Measurements from ENCODE around the gene RIC3. TPM values are rescaled to one million over a fixed set of nuclear protein-coding genes. Genes with fewer than 3 reads are reported as not detected.

The RIC3 gene
- total RNA-seq, 1 donor from 2014 or later, result 17.7 TPM

DNA sequence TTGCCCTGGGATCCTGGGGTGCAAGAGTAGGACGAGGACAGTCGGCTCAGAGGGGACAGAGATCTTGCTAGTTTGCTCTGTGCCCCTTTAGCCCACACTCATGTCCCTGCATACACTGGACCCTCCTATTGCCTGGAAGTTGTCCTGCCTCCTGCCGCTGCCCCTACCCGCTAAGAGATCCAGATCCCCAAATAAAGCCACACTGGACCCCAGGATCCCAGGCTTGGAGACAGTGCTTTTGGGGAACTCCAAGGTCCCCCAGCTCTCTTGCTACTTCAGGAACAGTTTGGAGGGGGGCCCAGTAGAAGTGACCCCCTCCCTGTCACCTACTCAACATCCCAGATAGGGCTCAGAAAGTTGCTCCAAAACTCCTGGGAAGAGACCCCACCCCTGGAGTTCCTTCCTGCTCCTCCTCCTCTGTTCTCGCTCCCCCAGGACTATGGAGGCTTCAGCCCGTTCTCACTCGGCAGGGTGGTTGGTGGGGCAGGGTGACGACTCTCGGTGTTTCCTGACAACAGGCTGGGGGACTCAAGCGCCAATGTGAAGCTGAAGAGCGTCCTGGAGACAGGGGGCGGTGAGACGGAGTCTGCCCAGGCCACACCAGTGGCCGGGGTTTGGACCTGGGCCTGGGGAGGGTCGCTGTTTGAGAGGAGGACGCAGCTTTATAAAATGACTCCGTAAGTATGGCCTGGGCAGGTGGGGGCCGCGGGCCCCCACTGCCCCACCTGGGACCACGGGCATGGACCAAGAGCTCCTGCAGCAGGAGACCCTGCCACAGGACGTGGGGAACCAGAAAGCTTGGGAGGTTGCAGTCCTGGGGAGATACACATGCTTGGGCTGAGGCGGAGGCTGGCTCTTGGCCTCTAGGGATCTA is 107.0 kb downstream of the RIC3 start:
- H3K4me1 ChIP-seq, result peaks cover 59% of the 10 kb centered on the region
- H3K9me3 ChIP-seq, result no peaks in the 10 kb centered on the region
- intact Hi-C loops (cut with DNase I), result no loop called here
- peak overlapping the region; percentile 85 for H3K27ac ChIP-seq
- no peak overlapping the region for H3K4me3 ChIP-seq
- TF ChIP-seq POLR2A (IDR thresholded peaks at IDR 0.05) (no peak), POLR2AphosphoS5 (IDR thresholded peaks at IDR 0.05; ENCODE audit: insufficient read depth in 1 of 2, low read depth in 1 of 2) (no peak)
- TF ChIP-seq, protein P1, sequence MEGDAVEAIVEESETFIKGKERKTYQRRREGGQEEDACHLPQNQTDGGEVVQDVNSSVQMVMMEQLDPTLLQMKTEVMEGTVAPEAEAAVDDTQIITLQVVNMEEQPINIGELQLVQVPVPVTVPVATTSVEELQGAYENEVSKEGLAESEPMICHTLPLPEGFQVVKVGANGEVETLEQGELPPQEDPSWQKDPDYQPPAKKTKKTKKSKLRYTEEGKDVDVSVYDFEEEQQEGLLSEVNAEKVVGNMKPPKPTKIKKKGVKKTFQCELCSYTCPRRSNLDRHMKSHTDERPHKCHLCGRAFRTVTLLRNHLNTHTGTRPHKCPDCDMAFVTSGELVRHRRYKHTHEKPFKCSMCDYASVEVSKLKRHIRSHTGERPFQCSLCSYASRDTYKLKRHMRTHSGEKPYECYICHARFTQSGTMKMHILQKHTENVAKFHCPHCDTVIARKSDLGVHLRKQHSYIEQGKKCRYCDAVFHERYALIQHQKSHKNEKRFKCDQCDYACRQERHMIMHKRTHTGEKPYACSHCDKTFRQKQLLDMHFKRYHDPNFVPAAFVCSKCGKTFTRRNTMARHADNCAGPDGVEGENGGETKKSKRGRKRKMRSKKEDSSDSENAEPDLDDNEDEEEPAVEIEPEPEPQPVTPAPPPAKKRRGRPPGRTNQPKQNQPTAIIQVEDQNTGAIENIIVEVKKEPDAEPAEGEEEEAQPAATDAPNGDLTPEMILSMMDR (IDR thresholded peaks at IDR 0.05), result no peak
- no peaks in the 10 kb centered on the region for H3K36me3 ChIP-seq
- H3K27me3 ChIP-seq, result no peaks in the 10 kb centered on the region
- DNase-seq (ENCODE audit: extremely low spot score in 2 of 2), result peak; percentile 84 to 96

DNA sequence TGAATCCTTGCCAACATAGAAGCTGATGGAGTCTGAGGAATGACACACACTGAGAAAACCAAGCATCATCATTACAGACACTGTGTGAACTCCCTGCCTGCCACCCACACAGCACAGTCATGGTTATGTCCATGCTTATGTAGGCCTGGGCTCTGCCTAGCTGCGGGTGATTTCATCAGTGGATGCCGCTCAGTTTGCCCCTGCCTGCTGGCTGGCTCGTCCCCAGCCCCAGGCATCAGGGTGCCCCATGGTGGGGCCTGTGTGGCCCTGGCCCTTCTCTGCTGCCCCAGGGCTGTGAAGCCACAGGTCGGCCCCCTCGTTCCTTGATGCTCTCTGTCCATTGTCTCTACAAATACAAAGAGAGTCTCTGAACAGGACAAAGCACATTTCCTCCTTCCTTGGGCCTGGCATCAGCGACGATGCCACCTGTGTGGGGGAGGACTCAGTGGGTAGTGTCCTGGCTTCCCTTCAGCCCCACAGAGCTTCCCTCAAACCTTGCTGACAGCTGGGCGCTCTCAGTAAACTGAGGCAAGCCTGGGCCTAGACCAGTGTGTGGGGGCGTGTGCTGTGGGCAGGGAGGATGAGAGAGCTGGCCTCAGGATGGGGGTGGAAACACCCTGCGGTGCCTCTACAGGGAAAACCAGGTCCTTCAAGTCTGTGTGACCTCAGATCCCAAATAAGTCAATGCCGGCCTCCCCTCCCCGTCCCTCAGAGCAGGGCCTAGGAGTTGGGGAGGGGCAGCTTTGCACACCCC is 107.8 kb downstream of the RIC3 start:
- DNase-seq (ENCODE audit: extremely low spot score in 2 of 2), result peak; percentile 74 to 77
- H3K4me3 ChIP-seq, result no peak overlapping the region
- intact Hi-C loops (cut with DNase I), result no loop called here
- TF ChIP-seq, protein P1 (IDR thresholded peaks at IDR 0.05), result no peak
- no peak for TF ChIP-seq POLR2A (IDR thresholded peaks at IDR 0.05)
- no peak for TF ChIP-seq POLR2AphosphoS5 (IDR thresholded peaks at IDR 0.05; ENCODE audit: insufficient read depth in 1 of 2, low read depth in 1 of 2)
- peak overlapping the region; percentile 85 for H3K27ac ChIP-seq
- peaks cover 67% of the 10 kb centered on the region for H3K4me1 ChIP-seq
- no peaks in the 10 kb centered on the region for H3K27me3 ChIP-seq
- no peaks in the 10 kb centered on the region for H3K9me3 ChIP-seq
- H3K36me3 ChIP-seq, result no peaks in the 10 kb centered on the region

DNA sequence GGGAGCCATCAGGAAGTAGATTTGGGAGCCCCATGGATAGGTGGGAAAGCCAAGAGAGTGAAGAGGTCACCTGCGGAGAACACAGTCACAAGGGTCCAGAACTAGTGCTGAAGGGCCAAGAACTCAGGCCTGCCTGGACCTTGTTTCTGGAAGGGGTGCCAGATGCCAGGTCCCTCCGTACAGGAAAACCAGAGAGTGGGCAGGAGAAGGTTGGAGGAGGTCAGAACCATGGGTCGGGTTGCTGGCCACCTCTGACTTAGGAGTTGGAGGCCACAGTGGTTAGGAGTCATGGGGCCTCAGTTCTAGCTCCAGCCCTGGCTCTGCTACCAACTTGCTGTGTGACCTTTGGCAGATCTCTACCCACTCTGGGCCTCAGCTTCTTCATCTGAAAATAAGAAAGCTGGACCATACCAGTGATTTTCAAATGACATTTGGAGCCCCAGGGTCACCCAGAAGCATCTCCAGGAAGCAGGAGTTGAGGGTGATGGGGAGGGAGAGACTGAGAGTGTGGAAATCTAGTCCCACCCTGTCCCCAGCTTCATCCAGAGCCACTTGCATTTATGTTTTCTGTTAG is 108.6 kb downstream of the RIC3 start:
- Histone ChIP-seq H3K4me1 (peaks cover 68% of the 10 kb centered on the region), H3K4me3 (no peak overlapping the region), H3K27me3 (no peaks in the 10 kb centered on the region), H3K36me3 (no peaks in the 10 kb centered on the region), H3K9me3 (no peaks in the 10 kb centered on the region), H3K27ac (peak overlapping the region; percentile 85)
- peak; percentile 88 to 91 for DNase-seq (ENCODE audit: extremely low spot score in 2 of 2)
- intact Hi-C loops (cut with DNase I), result no loop called here
- no peak for TF ChIP-seq POLR2AphosphoS5 (IDR thresholded peaks at IDR 0.05; ENCODE audit: insufficient read depth in 1 of 2, low read depth in 1 of 2)
- no peak for TF ChIP-seq POLR2A (IDR thresholded peaks at IDR 0.05)
- TF ChIP-seq, protein P1 (IDR thresholded peaks at IDR 0.05), result no peak

DNA sequence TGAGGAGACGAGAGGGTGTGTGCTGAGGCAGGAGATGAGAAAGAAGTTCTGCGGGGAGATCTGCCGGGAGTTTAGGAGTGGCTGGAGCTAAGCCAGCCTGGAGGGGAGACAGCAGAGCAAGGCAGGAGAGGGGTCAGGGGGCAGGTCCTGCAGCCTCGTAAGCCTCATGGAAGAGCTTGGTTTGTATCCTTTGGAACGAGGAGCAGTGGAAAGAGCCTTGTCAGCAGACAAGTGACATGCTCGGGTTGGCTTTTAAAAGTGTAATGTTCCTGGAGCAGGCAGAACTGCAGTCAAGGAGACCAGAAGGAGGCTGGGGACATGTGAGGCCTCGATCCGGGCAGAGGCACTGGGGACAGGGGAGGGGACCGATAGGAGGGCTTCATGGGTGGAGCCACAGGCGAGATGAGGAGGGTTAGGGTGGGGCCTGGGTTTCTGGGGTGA is 109.2 kb downstream of the RIC3 start:
- no peak overlapping the region for H3K4me3 ChIP-seq
- H3K36me3 ChIP-seq, result no peaks in the 10 kb centered on the region
- H3K27me3 ChIP-seq, result no peaks in the 10 kb centered on the region
- no peaks in the 10 kb centered on the region for H3K9me3 ChIP-seq
- peak; percentile 79 to 89 for DNase-seq (ENCODE audit: extremely low spot score in 2 of 2)
- peak overlapping the region; percentile 85 for H3K27ac ChIP-seq
- H3K4me1 ChIP-seq, result peaks cover 68% of the 10 kb centered on the region
- TF ChIP-seq, protein P1 (IDR thresholded peaks at IDR 0.05), result no peak
- TF ChIP-seq POLR2AphosphoS5 (IDR thresholded peaks at IDR 0.05; ENCODE audit: insufficient read depth in 1 of 2, low read depth in 1 of 2), result peak in 1 of 2 donors; percentile 54
- intact Hi-C loops (cut with DNase I), result no loop called here
